HEK293 (cell line): ENCODE data around the gene GALNT2.

Experiments used
- CTCF ChIA-PET: fragments of 350-600 bp; formaldehyde crosslinking; extraction: SDS; loops from one replicate; lab custom pipeline; 2021; ENCODE audit warnings: antibody characterized with exemption; lab: Yijun Ruan, JAX
- POLR2A ChIA-PET: fragments of 300-600 bp; formaldehyde crosslinking; extraction: SDS; loops from one replicate; lab custom pipeline; 2020; ENCODE audit warnings: antibody characterized with exemption, inconsistent platforms; lab: Yijun Ruan, JAX
- H3K27ac ChIP-seq: fragments of 200-500 bp; sonication (Bioruptor generic); 2 replicates; pipeline ENCODE4 v1.5.1; 2014; ENCODE audit warnings: low read depth, low read length, control low read depth, inconsistent platforms; ENCODE audit errors: extremely low read depth
- H3K36me3 ChIP-seq, 2 experiments: fragments of 200-500 bp in 1 of 2; sonication (Bioruptor generic) in 1 of 2; 1 replicate in 1 of 2; 2 replicates in 1 of 2; pipeline ENCODE4 v1.5.1; 2014 to 2017; ENCODE audit warnings: inconsistent platforms in 2 of 2, low read length in 2 of 2; ENCODE audit not compliant: control insufficient read depth in 2 of 2, insufficient read depth in 1 of 2
- H3K4me1 ChIP-seq: fragments of 200-500 bp; sonication (Bioruptor generic); 2 replicates; pipeline ENCODE4 v1.5.1; 2014; ENCODE audit warnings: mild to moderate bottlenecking, low read length, inconsistent platforms; ENCODE audit not compliant: control insufficient read depth, insufficient read depth
- H3K4me3 ChIP-seq: 2 replicates; pipeline ENCODE4 v1.5.1; 2011; ENCODE audit warnings: low read depth, mild to moderate bottlenecking, control low read depth, low read length, moderate library complexity
- H3K9me3 ChIP-seq: fragments of 200-500 bp; sonication (Bioruptor generic); 2 replicates; pipeline ENCODE4 v1.5.1; 2014; ENCODE audit warnings: low read depth, low read length, inconsistent platforms; ENCODE audit not compliant: control insufficient read depth, insufficient read depth
- BCL6B ChIP-seq: fragments of 450-650 bp; formaldehyde crosslinking; IDR thresholded peaks from 2 replicates; pipeline ENCODE4 v1.5.1; 2017; ENCODE audit warnings: missing biosample characterization, missing genetic modification characterization
- ELK4 ChIP-seq: IDR thresholded peaks from 2 replicates; pipeline ENCODE4 v1.6.1; 2011; ENCODE audit warnings: mild to moderate bottlenecking, low read depth, low read length, borderline replicate concordance
- GLIS2 ChIP-seq: fragments of 450-650 bp; formaldehyde crosslinking; IDR thresholded peaks from 2 replicates; pipeline ENCODE4 v1.5.1; 2016; ENCODE audit warnings: missing biosample characterization, missing genetic modification characterization
- KLF8 ChIP-seq: fragments of 450-650 bp; formaldehyde crosslinking; IDR thresholded peaks from 2 replicates; pipeline ENCODE4 v1.5.1; 2016; ENCODE audit warnings: missing biosample characterization, missing genetic modification characterization
- PBX3 ChIP-seq: sonication (generic); formaldehyde crosslinking; IDR thresholded peaks from 2 replicates; pipeline ENCODE4 v1.8.1; 2022; ENCODE audit warnings: mild to moderate bottlenecking, moderate library complexity, missing genetic modification reagents
- PRDM2 ChIP-seq: fragments of 450-650 bp; formaldehyde crosslinking; IDR thresholded peaks from 2 replicates; pipeline ENCODE4 v1.5.1; 2016; ENCODE audit warnings: missing biosample characterization, missing genetic modification characterization, borderline replicate concordance
- SETDB1 ChIP-seq: IDR thresholded peaks from one replicate; pipeline ENCODE4 v1.6.1; 2017; ENCODE audit warnings: mild to moderate bottlenecking, low read length, moderate library complexity, mixed read lengths; ENCODE audit not compliant: insufficient read length
- SP3 ChIP-seq: fragments of 450-650 bp; formaldehyde crosslinking; IDR thresholded peaks from 2 replicates; pipeline ENCODE4 v1.5.1; 2016; ENCODE audit warnings: missing biosample characterization, missing genetic modification characterization
- ZBTB1 ChIP-seq: fragments of 450-650 bp; formaldehyde crosslinking; IDR thresholded peaks from 2 replicates; pipeline ENCODE4 v1.5.1; 2016; ENCODE audit warnings: missing biosample characterization, missing genetic modification characterization
- ZIC2 ChIP-seq: fragments of 450-650 bp; formaldehyde crosslinking; IDR thresholded peaks from 2 replicates; pipeline ENCODE4 v1.5.1; 2016; ENCODE audit warnings: missing biosample characterization, missing genetic modification characterization
- ZNF121 ChIP-seq: fragments of 450-650 bp; formaldehyde crosslinking; IDR thresholded peaks from 2 replicates; pipeline ENCODE4 v1.5.1; 2016; ENCODE audit warnings: missing biosample characterization, missing genetic modification characterization
- ZNF146 ChIP-seq: fragments of 450-650 bp; formaldehyde crosslinking; IDR thresholded peaks from 2 replicates; pipeline ENCODE4 v1.5.1; 2016; ENCODE audit warnings: missing biosample characterization, missing genetic modification characterization
- ZNF184 ChIP-seq: fragments of 450-650 bp; IDR thresholded peaks from 2 replicates; pipeline ENCODE4 v1.5.1; 2018; ENCODE audit warnings: missing biosample characterization, mild to moderate bottlenecking, missing genetic modification characterization
- ZNF202 ChIP-seq: fragments of 450-650 bp; formaldehyde crosslinking; IDR thresholded peaks from 2 replicates; pipeline ENCODE4 v1.5.1; 2016; ENCODE audit warnings: missing biosample characterization, missing genetic modification characterization, borderline replicate concordance
- ZNF239 ChIP-seq: fragments of 450-650 bp; formaldehyde crosslinking; IDR thresholded peaks from 2 replicates; pipeline ENCODE4 v1.5.1; 2016; ENCODE audit warnings: missing biosample characterization, missing genetic modification characterization
- ZNF248 ChIP-seq: fragments of 450-650 bp; formaldehyde crosslinking; IDR thresholded peaks from 2 replicates; pipeline ENCODE4 v1.5.1; 2017; ENCODE audit warnings: missing biosample characterization, missing genetic modification characterization
- ZNF513 ChIP-seq: fragments of 450-650 bp; IDR thresholded peaks from 2 replicates; pipeline ENCODE4 v1.5.1; 2018; ENCODE audit warnings: missing biosample characterization, missing genetic modification characterization
- ZNF560 ChIP-seq: fragments of 450-650 bp; formaldehyde crosslinking; IDR thresholded peaks from 2 replicates; pipeline ENCODE4 v1.5.1; 2017; ENCODE audit warnings: missing biosample characterization, missing genetic modification characterization, borderline replicate concordance
- ZNF645 ChIP-seq: fragments of 450-650 bp; formaldehyde crosslinking; IDR thresholded peaks from 2 replicates; pipeline ENCODE4; 2016; ENCODE audit warnings: missing biosample characterization, missing genetic modification characterization
- ZNF654 ChIP-seq: fragments of 450-650 bp; formaldehyde crosslinking; IDR thresholded peaks from 2 replicates; pipeline ENCODE4 v1.5.1; 2016; ENCODE audit warnings: low read depth, missing biosample characterization, missing genetic modification characterization
- ZNF664 ChIP-seq: fragments of 450-650 bp; formaldehyde crosslinking; IDR thresholded peaks from 2 replicates; pipeline ENCODE4 v1.5.1; 2016; ENCODE audit warnings: missing biosample characterization, missing genetic modification characterization
- ZNF830 ChIP-seq: fragments of 450-650 bp; IDR thresholded peaks from 2 replicates; pipeline ENCODE4 v1.5.0; 2018; ENCODE audit warnings: missing biosample characterization, missing genetic modification characterization, low read depth, mild to moderate bottlenecking, moderate library complexity
- ZSCAN16 ChIP-seq: fragments of 450-650 bp; formaldehyde crosslinking; IDR thresholded peaks from 2 replicates; pipeline ENCODE4 v1.5.1; 2016; ENCODE audit warnings: missing biosample characterization, missing genetic modification characterization

GALNT2 gene

GRCh38 chr1:230167419-230167852 lies 100.4 kb downstream of the GALNT2 start (continued):
- no peak for TF ChIP-seq ZNF513 (tag by site-specific recombination)
- TF ChIP-seq ZNF830: no peak
- TF ChIP-seq ZBTB1 (tag by site-specific recombination): no peak
- TF ChIP-seq ZNF560 (tag by site-specific recombination): no peak
- no peak for TF ChIP-seq ZNF248 (tag by site-specific recombination)
- TF ChIP-seq ZNF146: no peak
- TF ChIP-seq ZNF121 (tag by site-specific recombination): peak; percentile 85
- peak; percentile 68 for TF ChIP-seq SETDB1

GRCh38 chr1:230169454-230170152 lies 102.6 kb downstream of the GALNT2 start:
- CTCF ChIA-PET: interaction anchor here (0.6 kb wide), 1 partner anchor 59 kb away, joined by 3 read pairs; no protein-coding TSS in a partner anchor

More at GRCh38 chr1:230169454-230170152, 102.6 kb downstream of the GALNT2 start:
- Histone ChIP-seq H3K4me3 (no peak overlapping the region), H3K36me3 (no peaks in the 10 kb centered on the region), H3K4me1 (no peaks in the 10 kb centered on the region), H3K9me3 (no peaks in the 10 kb centered on the region), H3K27ac (no peak overlapping the region)
- POLR2A ChIA-PET: no interaction called here
- TF ChIP-seq ZNF239 (tag by site-specific recombination): no peak
- TF ChIP-seq ZNF645: no peak
- no peak for TF ChIP-seq PRDM2
- TF ChIP-seq PBX3: no peak
- TF ChIP-seq SP3: no peak
- TF ChIP-seq ELK4: no peak
- TF ChIP-seq KLF8 (tag by site-specific recombination): no peak
- no peak for TF ChIP-seq ZNF202 (tag by site-specific recombination)
- TF ChIP-seq GLIS2 (tag by site-specific recombination): no peak
- no peak for TF ChIP-seq ZIC2 (tag by site-specific recombination)
- TF ChIP-seq BCL6B: no peak
- TF ChIP-seq ZNF184: no peak
- no peak for TF ChIP-seq ZSCAN16 (tag by site-specific recombination)
- TF ChIP-seq ZNF654 (tag by site-specific recombination): no peak
- no peak for TF ChIP-seq ZNF121 (tag by site-specific recombination)
- no peak for TF ChIP-seq ZNF664 (tag by site-specific recombination)
